ENCODE measurements around the gene ZNF260.

The ZNF260 gene

GRCh38 chr19:36489118-36489919, 38.8 kb downstream of the ZNF260 start, which contains the start of gene ZNF566:
ZNF566 (minus strand) TSS chr19:36489561; CDS start chr19:36476557, 13,004 bp downstream.
- peak; percentile 97 for DNase-seq

- peak; percentile 18 for DNase-seq
Observed at GRCh38 chr19:36488846-36489117, 39.3 kb downstream of the ZNF260 start.

- peak; percentile 15 for DNase-seq
Observed at GRCh38 chr19:36488118-36488845, 39.8 kb downstream of the ZNF260 start.

DNA sequence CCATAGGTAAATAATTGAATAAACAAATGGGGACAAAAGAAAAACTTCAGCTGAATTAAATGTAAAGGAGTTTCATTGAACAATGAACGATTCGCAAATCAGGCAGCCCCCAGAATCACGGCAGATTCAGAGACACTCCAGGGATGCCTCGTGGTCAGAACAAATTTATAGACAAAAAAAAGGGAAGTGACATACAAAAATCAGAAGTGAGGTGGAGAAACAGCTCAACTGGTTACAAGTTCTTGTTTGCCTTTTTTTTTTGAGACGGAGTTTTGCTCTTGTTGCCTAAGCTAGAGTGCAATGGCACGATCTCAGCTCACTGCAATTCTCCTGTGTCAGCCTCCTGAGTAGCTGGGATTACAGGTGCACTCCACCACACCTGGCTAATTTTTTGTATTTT, 44.4 kb downstream of the ZNF260 start:
- DNase-seq, result no peak

DNA sequence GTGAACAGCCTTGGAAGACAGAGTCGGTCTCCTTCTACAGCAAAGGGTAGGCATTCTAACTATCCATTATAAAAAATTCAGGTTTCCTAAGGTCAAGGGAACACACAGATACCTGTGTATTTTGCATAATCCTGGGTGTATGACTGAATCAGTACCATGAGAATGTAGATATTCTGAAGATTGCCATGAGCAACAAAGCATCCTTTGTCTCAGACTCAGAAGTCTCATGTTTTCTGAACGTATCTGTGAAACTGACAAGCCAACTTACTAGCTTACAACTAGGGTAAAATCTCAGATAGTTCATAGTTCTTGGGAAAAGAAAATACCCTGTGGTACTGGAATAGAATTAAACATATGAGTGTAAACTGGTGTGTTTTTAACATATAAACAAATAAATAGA, 45.2 kb downstream of the ZNF260 start:
- no peak for DNase-seq

Measured in EL (cell line).